ENCODE data around the gene RNF26. TPM values are rescaled to one million over a fixed set of nuclear protein-coding genes. Genes with fewer than 3 reads are reported as not detected.

RNF26 gene
- total and polyA plus RNA-seq, 4 donors: 6.3 to 19.1 (median 11.1) TPM

DNA sequence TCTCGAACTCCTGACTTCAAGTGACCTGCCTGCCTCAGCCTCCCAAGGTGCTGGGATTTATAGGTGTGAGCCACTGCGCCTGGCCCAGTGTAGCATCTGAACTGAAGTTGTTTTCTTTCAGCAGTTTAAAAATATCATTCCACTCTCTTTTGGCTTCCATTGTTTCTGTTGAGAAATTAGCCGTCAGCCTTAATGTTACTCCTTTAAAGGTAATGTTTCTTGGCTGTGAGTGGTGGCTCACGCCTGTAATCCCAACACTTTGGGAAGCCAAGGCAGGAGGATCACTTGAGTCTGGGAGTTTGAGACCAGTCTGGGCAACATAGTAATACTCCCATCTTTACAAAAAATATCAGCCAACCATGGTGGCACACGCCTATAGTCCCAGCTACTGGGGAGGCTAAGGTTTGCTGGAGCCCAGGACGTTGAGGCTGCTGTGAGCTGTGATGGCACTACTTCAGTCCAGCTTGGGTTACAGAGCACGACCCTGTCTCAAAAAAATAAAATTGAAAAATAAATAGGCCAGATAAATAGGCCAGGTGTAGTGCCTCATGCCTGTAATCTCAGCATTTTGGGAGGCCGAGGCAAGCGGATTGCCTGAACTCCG, 43.3 kb upstream of the RNF26 start (continued):
- TF ChIP-seq HNF4A (conservative IDR thresholded peaks at IDR 0.05) (no peak), RXRA (IDR thresholded peaks at IDR 0.05) (no peak), HNF4G (IDR thresholded peaks at IDR 0.05) (no peak)
- TF ChIP-seq, protein P1, sequence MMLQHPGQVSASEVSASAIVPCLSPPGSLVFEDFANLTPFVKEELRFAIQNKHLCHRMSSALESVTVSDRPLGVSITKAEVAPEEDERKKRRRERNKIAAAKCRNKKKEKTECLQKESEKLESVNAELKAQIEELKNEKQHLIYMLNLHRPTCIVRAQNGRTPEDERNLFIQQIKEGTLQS (IDR thresholded peaks at IDR 0.05): no peak

DNA sequence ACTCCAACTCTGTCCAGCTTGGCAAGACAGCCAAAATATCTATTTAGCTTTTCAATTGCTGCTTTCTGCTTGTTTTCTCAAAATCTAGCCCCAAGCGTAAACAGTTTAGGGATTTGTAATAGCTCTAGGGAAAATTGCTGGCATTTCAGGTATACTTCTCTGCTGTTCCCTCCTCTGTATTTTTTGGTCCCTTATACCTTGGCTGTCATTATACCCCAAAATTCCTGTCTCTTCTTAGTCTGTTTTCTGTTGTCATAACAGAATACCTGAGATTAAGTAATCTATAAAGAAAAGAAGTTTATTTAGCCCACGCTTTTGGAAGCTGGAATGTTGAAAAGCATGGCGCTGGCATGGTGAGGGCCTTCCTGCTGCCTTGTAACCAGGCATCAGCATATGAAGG, 40.9 kb upstream of the RNF26 start:
- 96% methylated on average over 3 of the region's 3 CpGs for WGBS
- no peaks in the 10 kb centered on the region for H3K27me3 ChIP-seq (ENCODE audit: control insufficient read depth in 4 of 4, insufficient read depth in 4 of 4, low read length in 3 of 4)
- no peak for DNase-seq (ENCODE audit: low spot score)
- no peak overlapping the region for H3K4me3 ChIP-seq (ENCODE audit: low read depth in 1 of 3, low read length in 3 of 3)
- no peak overlapping the region for H3K27ac ChIP-seq (ENCODE audit: low read depth in 1 of 2, low read length in 2 of 2)
- H3K9me3 ChIP-seq (ENCODE audit: control insufficient read depth in 4 of 4, low read length in 3 of 4): peaks cover 0 to 2% (median 0%) of the 10 kb centered on the region in 4 donors
- peaks cover 0 to 7% (median 3%) of the 10 kb centered on the region in 4 donors for H3K36me3 ChIP-seq (ENCODE audit: control insufficient read depth in 4 of 4, insufficient read depth in 3 of 4, low read depth in 1 of 4, low read length in 3 of 4)
- TF ChIP-seq, protein P2, sequence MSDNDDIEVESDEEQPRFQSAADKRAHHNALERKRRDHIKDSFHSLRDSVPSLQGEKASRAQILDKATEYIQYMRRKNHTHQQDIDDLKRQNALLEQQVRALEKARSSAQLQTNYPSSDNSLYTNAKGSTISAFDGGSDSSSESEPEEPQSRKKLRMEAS (IDR thresholded peaks at IDR 0.05): no peak
- no peak for TF ChIP-seq HNF4G (IDR thresholded peaks at IDR 0.05)
- TF ChIP-seq JUND (IDR thresholded peaks at IDR 0.05): no peak
- TF ChIP-seq, protein P3, sequence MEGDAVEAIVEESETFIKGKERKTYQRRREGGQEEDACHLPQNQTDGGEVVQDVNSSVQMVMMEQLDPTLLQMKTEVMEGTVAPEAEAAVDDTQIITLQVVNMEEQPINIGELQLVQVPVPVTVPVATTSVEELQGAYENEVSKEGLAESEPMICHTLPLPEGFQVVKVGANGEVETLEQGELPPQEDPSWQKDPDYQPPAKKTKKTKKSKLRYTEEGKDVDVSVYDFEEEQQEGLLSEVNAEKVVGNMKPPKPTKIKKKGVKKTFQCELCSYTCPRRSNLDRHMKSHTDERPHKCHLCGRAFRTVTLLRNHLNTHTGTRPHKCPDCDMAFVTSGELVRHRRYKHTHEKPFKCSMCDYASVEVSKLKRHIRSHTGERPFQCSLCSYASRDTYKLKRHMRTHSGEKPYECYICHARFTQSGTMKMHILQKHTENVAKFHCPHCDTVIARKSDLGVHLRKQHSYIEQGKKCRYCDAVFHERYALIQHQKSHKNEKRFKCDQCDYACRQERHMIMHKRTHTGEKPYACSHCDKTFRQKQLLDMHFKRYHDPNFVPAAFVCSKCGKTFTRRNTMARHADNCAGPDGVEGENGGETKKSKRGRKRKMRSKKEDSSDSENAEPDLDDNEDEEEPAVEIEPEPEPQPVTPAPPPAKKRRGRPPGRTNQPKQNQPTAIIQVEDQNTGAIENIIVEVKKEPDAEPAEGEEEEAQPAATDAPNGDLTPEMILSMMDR (IDR thresholded peaks at IDR 0.05; ENCODE audit: low read depth, low read length, missing input control): no peak
- no peak for TF ChIP-seq TAF1 (conservative IDR thresholded peaks at IDR 0.05)
- TF ChIP-seq GABPA (IDR thresholded peaks at IDR 0.05 in 1 of 2, conservative IDR thresholded peaks at IDR 0.05 in 1 of 2): no peak
- no peak for TF ChIP-seq RAD21 (IDR thresholded peaks at IDR 0.05)
- no peak for TF ChIP-seq RXRA (IDR thresholded peaks at IDR 0.05)
- H3K9ac ChIP-seq (ENCODE audit: low read depth in 1 of 2, low read length in 2 of 2): no peak overlapping the region
- H3K4me1 ChIP-seq (ENCODE audit: control insufficient read depth in 4 of 4, insufficient read depth in 4 of 4, low read length in 3 of 4): peaks cover 3 to 16% (median 11%) of the 10 kb centered on the region in 4 donors

DNA sequence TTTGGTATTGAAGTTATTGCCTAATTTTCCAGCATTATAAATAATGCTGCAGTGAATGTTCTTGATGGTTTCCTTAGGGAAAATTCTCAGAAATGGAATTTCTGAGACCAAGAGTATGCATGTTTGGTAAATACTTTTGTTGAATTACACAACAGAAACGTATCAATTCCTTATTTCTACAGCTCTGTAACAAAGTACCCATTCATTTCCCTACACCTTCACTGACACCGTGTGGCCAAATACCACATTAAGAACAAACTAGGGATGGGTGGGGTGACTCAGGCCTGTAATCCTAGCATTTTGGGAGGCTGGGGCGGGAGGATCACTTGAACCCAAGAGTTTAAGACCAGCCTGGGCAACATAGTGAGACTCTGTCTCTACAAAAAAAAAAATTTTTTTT, 39.1 kb upstream of the RNF26 start:
- TF ChIP-seq RXRA (IDR thresholded peaks at IDR 0.05) (no peak), EGR1 (IDR thresholded peaks at IDR 0.05; ENCODE audit: low read depth in 2 of 2) (no peak), SP1 (IDR thresholded peaks at IDR 0.05) (no peak), YY1 (IDR thresholded peaks at IDR 0.05) (no peak)
- TF ChIP-seq, protein P4, sequence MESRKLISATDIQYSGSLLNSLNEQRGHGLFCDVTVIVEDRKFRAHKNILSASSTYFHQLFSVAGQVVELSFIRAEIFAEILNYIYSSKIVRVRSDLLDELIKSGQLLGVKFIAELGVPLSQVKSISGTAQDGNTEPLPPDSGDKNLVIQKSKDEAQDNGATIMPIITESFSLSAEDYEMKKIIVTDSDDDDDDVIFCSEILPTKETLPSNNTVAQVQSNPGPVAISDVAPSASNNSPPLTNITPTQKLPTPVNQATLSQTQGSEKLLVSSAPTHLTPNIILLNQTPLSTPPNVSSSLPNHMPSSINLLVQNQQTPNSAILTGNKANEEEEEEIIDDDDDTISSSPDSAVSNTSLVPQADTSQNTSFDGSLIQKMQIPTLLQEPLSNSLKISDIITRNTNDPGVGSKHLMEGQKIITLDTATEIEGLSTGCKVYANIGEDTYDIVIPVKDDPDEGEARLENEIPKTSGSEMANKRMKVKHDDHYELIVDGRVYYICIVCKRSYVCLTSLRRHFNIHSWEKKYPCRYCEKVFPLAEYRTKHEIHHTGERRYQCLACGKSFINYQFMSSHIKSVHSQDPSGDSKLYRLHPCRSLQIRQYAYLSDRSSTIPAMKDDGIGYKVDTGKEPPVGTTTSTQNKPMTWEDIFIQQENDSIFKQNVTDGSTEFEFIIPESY (IDR thresholded peaks at IDR 0.05): no peak
- peaks cover 0 to 17% (median 6%) of the 10 kb centered on the region in 4 donors for H3K36me3 ChIP-seq (ENCODE audit: control insufficient read depth in 4 of 4, insufficient read depth in 3 of 4, low read depth in 1 of 4, low read length in 3 of 4)
- H3K4me1 ChIP-seq (ENCODE audit: control insufficient read depth in 4 of 4, insufficient read depth in 4 of 4, low read length in 3 of 4): peaks cover 3 to 19% (median 16%) of the 10 kb centered on the region in 4 donors
- no peaks in the 10 kb centered on the region for H3K27me3 ChIP-seq (ENCODE audit: control insufficient read depth in 4 of 4, insufficient read depth in 4 of 4, low read length in 3 of 4)
- DNase-seq (ENCODE audit: low spot score): no peak
- peaks cover 0 to 2% (median 0%) of the 10 kb centered on the region in 4 donors for H3K9me3 ChIP-seq (ENCODE audit: control insufficient read depth in 4 of 4, low read length in 3 of 4)
- H3K27ac ChIP-seq (ENCODE audit: low read depth in 1 of 2, low read length in 2 of 2): no peak overlapping the region
- no peak overlapping the region for H3K9ac ChIP-seq (ENCODE audit: low read depth in 1 of 2, low read length in 2 of 2)
- no peak overlapping the region for H3K4me3 ChIP-seq (ENCODE audit: low read depth in 1 of 3, low read length in 3 of 3)
- 64% methylated on average over 3 of the region's 3 CpGs for WGBS

All from liver (tissue), 9 donors.